ENCODE data around the gene HNF1B.
A peak's percentile ranks its signal among the peaks of the same experiment; 100 is the strongest.
"Not testable (repeated sequence)": the region's sequence is repeated elsewhere in the genome, so short reads cannot be mapped to it uniquely, and the experiment has no call there.

The HNF1B gene

GRCh38 chr17:37698911-37699255 lies 46.0 kb downstream of the HNF1B start:
- no peak for DNase-seq

DNA sequence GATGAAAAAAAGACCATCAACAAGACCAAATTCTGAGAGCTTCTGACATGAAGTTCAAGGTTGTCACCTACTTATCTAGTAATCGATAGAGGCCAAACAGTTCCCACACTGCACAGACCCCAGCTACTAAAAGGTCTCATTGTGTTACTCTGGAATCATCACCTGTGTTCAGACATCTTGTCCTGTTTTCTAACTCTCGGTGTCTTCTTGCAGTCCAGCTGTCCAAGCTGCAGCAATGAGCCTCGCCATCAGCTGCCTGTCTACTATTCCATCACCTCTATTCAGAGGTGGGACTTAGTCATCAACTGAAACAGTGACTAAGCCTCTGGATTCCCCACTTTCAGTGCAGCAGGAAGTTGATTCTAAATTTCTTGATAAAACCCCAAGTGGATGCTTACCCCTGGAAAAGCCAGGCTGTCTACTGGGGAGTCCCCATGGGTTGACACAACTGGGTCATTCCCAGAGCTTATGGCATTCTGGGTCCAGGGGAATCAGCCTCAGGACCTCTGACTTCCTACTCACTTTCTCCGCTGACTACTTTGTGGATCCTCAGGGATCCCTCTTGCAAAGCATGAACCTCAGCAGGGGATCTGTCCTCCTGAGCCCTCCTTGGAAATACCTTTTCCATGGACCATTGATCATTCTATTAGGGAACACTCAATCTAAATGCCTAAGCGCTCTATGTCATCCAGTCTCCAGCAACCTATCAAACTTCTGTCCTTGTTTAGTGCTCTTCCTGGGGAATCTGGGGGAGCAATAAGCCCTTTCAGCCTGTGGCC lies 46.5 kb downstream of the HNF1B start:
- no peak for DNase-seq

DNA sequence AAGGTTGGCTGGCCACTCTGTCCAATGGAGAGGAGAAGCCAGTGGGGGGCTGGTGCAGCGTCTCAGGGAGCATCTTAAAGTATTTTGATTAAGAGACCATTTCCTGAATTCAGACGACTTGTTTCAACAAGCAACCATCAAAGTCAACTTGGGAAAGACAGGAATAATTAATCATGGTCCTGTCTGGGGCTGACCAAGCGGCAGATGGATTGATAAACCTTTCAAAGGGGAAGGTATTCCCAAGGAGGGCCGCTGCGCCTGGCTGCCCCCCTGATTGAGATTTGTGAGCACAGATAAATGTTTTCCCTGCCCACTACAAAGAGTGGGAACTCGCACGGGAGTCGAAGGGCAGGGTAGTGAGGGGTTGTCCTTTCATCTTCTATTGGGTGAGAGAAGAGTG lies 47.5 kb downstream of the HNF1B start:
- no peak for DNase-seq

- DNase-seq, result no peak
Observed at GRCh38 chr17:37696366-37696765, 48.5 kb downstream of the HNF1B start.

DNA sequence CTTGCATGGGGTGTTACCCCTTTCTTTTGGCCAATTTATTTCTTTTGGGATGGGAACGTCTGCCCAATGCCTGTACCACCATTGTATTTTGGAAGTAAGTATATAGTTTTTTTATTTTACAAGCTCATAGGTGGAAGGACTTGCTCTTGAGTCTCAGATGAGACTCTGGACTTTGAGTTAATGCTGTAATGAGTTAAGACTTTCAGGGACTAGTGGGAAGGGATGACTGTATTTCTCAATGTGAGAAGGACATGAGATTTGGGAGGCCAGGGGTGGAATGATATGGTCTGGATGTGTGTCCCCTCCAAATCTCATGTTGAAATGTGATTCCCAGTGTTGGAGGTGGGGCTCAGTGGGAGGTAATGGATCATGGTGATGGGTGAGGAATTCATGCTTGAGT lies 49.1 kb downstream of the HNF1B start:
- DNase-seq, result no peak

DNA sequence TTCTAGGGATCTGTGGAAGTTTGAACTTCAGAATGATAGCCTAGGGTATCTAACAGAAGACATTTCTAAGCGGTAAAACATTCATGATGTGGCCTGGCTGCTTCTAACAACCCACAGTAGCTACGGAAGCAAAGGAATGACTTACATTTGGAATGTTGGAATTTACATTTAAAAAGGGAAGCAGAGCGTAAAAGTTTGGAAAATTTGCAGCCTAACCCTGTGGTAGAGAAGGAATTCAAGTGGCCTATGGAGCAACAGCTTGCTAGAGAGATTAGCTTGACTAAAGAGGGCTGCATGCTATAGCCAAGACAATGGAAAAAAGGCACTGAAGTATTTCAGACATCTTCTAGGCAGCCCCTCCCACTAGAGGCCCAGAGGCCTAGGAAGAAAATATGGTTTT lies 50.1 kb downstream of the HNF1B start:
- DNase-seq, result no peak

- DNase-seq, result no peak
Observed at GRCh38 chr17:37693328-37693727, 51.5 kb downstream of the HNF1B start.

DNA sequence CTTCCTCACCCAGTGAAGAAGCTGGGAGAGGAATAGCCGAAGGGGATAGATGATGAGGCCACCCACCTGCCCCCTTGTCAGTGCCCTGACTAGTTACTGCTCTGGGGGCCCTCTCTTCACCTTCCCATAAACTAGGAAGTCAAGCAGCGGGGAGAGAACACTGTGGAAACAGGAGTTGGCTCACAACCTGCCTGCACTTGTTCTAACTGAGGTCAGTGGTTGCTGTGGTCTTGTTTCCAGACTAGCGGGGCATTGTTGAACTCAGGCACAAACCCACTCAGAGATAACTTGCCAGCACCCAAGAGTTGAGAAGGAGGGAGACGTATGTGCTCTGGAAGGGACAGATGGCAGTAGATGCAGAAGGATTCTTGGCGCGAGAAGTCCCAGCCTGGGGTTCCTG lies 53.1 kb downstream of the HNF1B start:
- DNase-seq, result no peak

DNA sequence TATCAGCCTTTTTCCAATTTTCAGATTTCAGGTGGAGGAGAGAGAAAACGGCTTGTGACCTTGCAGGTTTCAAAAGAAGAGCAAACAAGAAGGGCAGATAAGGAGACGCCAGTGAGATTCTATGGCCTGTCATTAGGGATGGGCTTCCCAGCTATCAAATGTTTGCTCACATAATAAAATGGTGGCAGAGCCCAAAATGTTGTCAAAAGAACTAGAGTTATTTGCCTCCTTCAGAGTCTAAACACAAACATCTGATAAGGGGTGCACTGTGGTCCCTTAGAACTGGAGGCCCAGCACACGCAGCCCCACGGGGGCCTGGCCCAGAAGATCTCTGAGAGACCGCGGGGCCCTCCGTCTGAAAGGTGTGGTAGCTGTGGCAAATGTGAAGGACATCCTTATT lies 55.5 kb downstream of the HNF1B start:
- DNase-seq, result no peak

GRCh38 chr17:37683454-37683984 lies 61.3 kb downstream of the HNF1B start:
- DNase-seq, result no peak

GRCh38 chr17:37682007-37682406 lies 62.9 kb downstream of the HNF1B start:
- DNase-seq, result no peak

- DNase-seq, result not testable (repeated sequence)
Observed at GRCh38 chr17:37679995-37680394, 64.9 kb downstream of the HNF1B start.

DNA sequence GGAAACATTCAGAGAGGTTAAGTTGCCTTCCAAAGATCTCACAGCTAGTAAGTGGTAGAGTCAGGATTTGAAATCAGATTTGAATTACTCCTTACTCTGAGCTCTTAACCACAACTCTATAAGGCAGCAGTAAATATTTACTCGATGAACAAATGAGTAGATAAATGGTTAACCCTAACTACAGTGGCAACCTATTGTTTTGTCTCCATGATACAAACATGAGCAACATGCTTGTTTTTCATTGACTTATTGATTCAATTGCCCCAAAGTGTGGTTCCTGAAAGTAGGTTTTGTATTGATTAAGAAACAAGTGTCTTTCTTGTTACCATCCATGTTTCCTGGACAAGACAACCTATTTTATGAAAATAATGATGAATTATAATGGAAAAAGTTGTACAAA lies 66.8 kb downstream of the HNF1B start:
- DNase-seq, result no peak

DNA sequence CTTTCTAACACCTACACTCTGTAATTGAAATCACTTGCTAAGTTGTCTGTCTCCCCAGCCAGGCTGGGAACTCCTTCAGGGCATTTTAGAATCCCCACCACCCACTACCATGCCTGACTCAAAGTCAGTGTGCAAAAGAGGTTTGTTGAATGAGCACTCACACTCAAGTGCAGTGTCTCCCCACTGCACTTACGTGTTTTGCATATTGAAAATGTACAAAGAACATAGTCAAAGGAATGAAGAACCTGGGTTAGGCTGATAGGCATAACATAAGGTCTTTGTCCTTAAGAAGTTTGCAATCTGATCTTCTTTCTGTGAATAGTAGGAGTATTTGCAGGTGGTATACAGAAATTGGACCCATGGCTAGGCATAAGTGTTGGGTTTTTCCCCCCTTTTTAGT lies 67.8 kb downstream of the HNF1B start:
- DNase-seq, result no peak

DNA sequence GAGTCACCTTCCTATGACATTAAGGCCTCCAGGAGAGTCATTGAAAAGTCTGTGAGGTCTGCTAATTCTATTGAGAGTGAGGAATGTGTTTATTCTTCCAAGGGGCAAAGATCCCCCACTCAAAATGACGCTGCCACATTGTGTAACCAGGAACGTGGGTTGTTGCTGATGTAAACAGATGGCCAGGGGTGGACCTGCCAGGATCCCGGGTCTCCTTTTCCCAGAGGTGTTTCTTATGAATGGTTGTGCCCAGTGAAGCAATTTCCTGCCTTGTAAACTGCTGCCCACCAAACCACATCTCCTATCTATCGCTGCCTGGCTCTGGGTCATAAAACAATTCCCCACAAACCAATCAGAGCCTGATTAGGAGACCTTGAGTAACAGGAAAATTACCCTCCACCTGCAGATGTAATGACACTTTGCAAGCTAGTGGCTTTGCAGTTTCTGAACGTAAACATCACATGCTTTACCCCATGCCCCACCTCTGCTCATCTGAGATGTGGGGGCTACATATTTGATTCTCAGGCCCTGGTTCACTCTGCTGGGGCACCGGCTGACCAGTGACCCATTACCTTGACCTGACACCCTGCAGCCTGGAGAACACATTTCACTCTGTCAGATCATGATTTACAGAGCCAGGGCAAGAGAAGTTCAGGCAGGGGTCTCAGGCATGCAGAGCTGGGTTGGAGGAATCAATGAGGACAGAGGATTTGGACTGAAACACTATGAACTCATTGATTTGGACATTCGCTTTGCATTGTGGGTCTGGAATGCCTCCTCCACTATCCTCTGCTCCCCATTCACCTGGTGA lies 68.5 kb downstream of the HNF1B start:
- no peak for DNase-seq

GRCh38 chr17:37674511-37674910 lies 70.3 kb downstream of the HNF1B start:
- DNase-seq, result no peak

- DNase-seq, result no peak
Observed at GRCh38 chr17:37673386-37673785, 71.5 kb downstream of the HNF1B start.

GRCh38 chr17:37672548-37673078 lies 72.2 kb downstream of the HNF1B start:
- no peak for DNase-seq

DNA sequence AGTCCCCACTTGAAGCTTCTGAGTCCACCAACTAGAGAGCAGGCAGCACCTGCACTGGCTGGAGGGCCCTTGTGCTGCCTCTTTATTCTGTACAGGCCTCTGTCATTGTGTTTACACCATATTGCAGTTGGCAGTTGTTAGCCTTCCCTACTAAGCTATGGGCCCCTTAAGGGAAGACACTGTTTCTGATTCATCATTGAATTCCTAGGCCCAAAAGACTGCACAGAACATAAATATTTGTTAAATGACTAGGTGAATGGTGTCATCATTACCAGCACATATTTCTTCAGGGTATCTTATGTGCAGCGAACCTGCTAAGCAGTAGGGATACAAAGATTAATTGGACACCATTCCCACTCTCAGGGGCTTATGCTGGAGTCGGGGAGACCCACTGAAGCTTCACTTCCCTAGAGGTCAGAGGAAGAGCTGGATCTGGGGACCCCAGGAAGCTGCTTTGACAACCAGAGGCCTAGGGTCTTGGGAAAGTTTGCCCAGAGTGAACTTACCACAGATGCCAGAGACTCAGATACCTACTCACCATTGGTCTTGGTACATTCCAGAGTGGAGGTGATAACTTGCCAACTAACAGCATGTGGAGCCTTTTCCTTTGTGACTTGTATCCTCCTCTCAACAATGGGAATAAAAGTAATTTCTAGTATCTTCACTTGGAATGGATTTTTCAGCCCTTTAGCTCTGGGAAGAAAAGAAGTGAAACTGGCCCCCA lies 72.9 kb downstream of the HNF1B start:
- peak; percentile 75 for DNase-seq

DNA sequence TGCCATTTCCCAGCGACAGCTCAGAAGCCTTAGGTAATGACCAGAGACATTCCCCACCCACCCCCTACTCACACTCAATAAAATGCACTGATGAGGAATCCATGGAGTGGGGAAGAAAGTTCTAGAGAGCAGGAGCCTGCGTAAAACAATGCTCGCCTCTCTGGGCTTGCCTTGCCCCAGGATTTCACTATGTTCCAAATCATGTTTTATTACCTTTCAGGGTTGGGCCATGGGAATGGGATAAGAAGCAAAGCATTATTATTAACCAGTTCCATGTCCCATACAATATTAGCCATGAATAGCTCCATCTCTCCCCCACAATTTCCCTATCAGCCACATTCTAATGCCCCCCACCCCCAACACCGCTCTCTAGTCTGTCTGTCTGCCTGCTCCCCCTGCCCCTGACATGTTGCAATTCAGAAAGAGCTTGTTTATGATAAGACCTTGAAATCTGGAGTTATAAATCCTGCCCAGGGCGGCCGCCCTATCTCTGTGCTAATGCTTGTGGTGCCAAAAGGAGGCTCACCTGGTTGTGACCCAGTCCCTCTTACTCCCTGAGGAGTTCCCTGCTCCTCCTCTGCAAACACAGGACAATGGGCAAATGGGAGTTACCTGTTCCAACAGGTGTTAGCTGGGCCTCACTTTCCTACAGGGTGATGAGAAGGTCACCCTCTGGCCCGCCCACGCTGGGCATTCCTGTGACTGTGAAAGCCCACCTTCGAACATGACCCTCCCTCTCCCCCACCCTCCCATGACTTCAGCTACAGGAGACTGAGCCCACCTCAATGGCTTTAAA lies 73.6 kb downstream of the HNF1B start:
- no peak for DNase-seq

- no peak for DNase-seq
Observed at GRCh38 chr17:37667039-37667438, 77.8 kb downstream of the HNF1B start.

- no peak for DNase-seq
Observed at GRCh38 chr17:37664214-37664613, 80.6 kb downstream of the HNF1B start.

Measured in amniotic stem cell (primary cell).